Right cardiac atrium (tissue), 5 donors: Measurements from ENCODE around the gene CDYL. TPM values are rescaled to one million over a fixed set of nuclear protein-coding genes. Genes with fewer than 3 reads are reported as not detected.

Experiments
- ATAC-seq, 2 donors: fragments of 200-7000 bp; cut with Tn5 transposase; one replicate each; pipeline versions ENCODE4 v1.8.0 to v1.9.1; 2020; ENCODE audit warnings: moderate library complexity in 2 of 2, mild to moderate bottlenecking in 1 of 2
- DNase-seq, 3 donors: peaks; one replicate each; pipeline ENCODE4 v3.0.0-alpha.2; 2020
- H3K27ac ChIP-seq: one replicate; pipeline ENCODE4 v1.5.1; 2013; ENCODE audit warnings: mild to moderate bottlenecking, low read length, control low read depth, moderate library complexity
- H3K27me3 ChIP-seq: one replicate; pipeline ENCODE4 v1.6.1; 2013; ENCODE audit not compliant: control insufficient read depth, insufficient read depth
- H3K4me1 ChIP-seq: one replicate; pipeline ENCODE4 v1.6.1; 2013; ENCODE audit warnings: low read length; ENCODE audit not compliant: control insufficient read depth, insufficient read depth
- H3K4me3 ChIP-seq: one replicate; pipeline ENCODE4 v1.5.1; 2013; ENCODE audit warnings: low read length, control low read depth
- H3K9me3 ChIP-seq: one replicate; pipeline ENCODE4 v1.6.1; 2013; ENCODE audit warnings: low read length; ENCODE audit not compliant: control insufficient read depth
- WGBS: extraction: QIAGEN DNeasy Blood & Tissue Kit; methylation state at CpG from one replicate; pipeline ENCODE4 v1.1.7; 2013; 5-methylcytosine and 5-hydroxymethylcytosine counted together
- intact Hi-C, 4 donors: fragments of 100-400 bp; cut with DNase I; formaldehyde crosslinking; loops; one replicate each; pipeline versions ENCODE4 v1.11.0 to v1.14.0; 2022 to 2023
- polyA plus RNA-seq: library from polyadenylated mRNA; stranded (reverse); fragments of 200-250 nt; gene quantifications from one replicate; pipeline ENCODE4 v1.2.3, GENCODE V29; 2013
- total RNA-seq, 4 donors: library from RNA; stranded (reverse); fragmentation: NEBNext Ultra II Directional; extraction: Animal tissue kit (Norgen Biotek cat#: 25700); gene quantifications; one replicate each; pipeline ENCODE4 v1.2.1, GENCODE V29; 2021
- donor health status: healthy with polysubstance abuse.
- donor health status: DM: no; HTN: yes; CAD: no.
- donor health status: DM: no; HTN: no; CAD: no.
- donor health status: DM: no; HTN: yes; CAD: no; lungs with severe emphysema.
- donor health status: DM: yes; HTN: yes; CAD: no.

Gene CDYL
- total and polyA plus RNA-seq, 5 donors: 6.0 to 42.0 (median 36.1) TPM

DNA sequence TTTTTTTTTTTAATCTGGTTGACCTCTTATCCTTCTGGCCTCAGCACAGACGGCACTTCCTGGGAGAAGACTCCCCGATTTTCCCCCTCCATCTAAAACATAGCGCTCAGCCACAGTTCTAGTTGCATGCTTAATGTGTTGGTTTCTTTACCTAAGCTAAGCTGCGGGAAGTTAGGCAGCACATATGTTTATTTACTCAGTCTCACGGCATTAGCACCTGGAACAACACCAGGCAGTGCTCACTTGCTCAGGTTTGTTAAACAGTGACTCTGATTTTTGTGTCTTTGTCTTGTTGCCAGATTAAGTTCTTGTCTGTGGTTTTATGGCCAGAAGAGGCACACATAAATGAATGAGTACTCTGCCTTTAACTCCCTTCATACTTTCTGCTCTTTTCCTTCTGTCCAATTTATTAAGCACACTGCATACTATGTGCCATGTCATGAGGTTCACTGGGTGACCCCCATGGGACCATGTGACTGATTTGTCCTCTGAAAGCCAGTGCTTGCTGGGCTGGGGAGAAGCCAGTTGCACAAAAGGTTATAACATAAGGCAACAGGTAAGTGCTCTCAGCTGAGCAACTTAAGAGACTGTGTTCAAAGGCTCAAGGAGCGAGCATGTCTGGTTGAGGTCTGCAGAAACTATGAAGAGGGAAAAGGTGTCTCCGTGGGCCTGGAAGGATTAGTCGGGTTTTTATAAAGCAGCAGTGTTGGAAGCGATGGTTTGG is 134.0 kb downstream of the CDYL start:
- no peak for ATAC-seq
- peaks cover 7% of the 10 kb centered on the region for H3K4me1 ChIP-seq
- intact Hi-C loops: no loop called here
- 95% methylated on average over 9 of the region's 9 CpGs for WGBS
- no peaks in the 10 kb centered on the region for H3K9me3 ChIP-seq
- no peak overlapping the region for H3K4me3 ChIP-seq
- DNase-seq: no peak
- H3K27me3 ChIP-seq: no peaks in the 10 kb centered on the region
- H3K27ac ChIP-seq: no peak overlapping the region

DNA sequence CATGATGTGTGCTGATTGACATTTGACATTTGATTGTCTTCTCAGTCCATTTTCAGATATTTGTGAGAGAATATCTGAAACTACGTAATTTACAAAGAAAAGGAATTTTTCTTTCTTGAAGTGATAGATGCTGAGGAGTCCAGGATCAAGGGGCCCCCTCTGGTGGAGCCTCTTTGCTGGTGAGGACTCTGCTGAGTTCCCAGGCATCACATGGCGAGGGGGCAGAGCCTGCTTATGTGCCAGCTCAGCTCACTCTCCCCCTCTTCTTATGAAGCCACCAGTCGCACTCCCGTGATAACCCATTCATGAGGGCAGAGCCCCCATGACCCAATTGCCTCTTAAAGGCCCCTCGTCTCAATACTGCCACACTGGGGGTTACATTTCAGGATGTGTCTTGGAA is 136.4 kb downstream of the CDYL start:
- H3K9me3 ChIP-seq: no peaks in the 10 kb centered on the region
- no peaks in the 10 kb centered on the region for H3K27me3 ChIP-seq
- intact Hi-C loops: no loop called here
- H3K27ac ChIP-seq: no peak overlapping the region
- WGBS: 88% methylated on average over 5 of the region's 5 CpGs
- H3K4me1 ChIP-seq: peaks cover 7% of the 10 kb centered on the region
- no peak for DNase-seq
- ATAC-seq: no peak
- H3K4me3 ChIP-seq: no peak overlapping the region

DNA sequence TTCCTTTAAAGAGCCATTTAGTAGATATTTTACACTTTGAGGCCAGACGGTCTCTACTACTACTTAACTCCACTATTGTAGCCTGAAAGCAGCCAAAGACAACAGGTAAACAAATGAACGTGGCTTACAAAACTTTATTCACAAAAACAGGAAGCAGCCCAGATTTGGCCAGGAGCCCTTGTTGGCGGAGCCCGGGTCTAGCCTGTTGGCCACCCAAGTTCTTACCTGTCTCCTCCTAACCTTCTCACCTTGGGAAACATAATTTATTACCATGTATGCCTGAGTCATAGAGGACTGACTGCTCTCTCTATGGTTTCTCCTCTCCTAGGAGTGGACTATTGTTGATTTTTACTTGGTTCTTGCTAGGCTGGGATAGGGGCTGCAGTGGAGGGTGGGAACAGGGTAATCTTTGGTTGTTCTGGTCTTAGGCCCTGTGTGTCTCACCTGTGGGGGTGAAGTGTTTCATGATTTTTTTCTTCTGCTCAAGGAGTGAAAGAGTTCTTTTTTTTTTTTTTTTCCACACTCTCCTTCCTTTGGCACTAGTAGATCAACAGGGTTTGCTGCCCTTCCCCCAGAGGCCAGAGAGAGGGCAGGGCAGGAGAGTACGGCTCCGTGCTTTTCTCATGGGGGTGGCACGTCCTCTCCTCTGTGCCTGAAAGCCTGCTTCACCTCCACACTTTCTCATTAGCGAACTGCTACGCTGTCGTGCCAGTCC is 137.7 kb downstream of the CDYL start:
- Histone ChIP-seq H3K9me3 (no peaks in the 10 kb centered on the region), H3K4me1 (peaks cover 5% of the 10 kb centered on the region), H3K4me3 (no peak overlapping the region), H3K27ac (no peak overlapping the region), H3K27me3 (no peaks in the 10 kb centered on the region)
- 61% methylated on average over 10 of the region's 10 CpGs for WGBS
- ATAC-seq (peak; percentile 11 to 55), DNase-seq (peak in 1 of 3 donors; percentile 56)
- intact Hi-C loops: no loop called here

DNA sequence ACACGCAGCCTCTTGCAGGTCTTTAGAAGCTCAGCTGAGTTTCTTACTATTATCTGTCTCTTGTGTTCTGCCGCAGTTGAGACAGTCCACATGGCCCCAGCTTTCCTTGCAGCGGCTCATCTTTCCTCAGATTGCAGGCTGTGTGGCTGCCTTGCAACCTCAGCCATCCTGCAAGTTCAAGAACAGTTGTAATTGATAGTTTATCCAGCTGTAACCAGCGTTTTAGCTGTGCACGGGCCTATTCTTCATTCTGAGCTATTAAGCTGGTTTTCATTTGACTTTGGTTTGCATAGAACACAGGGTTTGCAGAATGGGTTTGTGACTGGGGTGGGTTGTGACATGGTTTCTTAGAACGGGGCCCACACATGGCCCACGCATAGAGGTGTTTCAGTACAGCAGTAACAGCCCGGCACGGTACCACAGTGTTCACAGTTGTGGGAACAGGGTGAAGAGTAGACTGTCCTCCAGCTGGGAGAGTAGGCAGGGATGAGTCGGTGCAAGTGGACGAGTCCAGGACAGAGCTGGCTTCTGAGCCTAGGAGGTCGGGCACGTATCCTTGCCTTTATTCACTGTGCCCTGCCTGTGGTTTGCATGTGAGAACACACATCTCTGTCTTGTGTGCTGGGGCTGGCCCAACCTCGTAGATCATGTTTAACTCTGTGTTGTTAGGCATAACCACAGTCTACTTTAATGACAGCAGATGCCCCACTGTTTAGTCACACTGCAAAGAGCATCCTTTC is 138.4 kb downstream of the CDYL start:
- no peak for DNase-seq
- Histone ChIP-seq H3K27ac (no peak overlapping the region), H3K4me1 (peaks cover 5% of the 10 kb centered on the region), H3K9me3 (no peaks in the 10 kb centered on the region), H3K27me3 (no peaks in the 10 kb centered on the region), H3K4me3 (no peak overlapping the region)
- ATAC-seq: peak in 1 of 2 donors; percentile 36
- 73% methylated on average over 14 of the region's 14 CpGs for WGBS
- intact Hi-C loops: no loop called here

GRCh38 chr6:4916954-4917561 is 140.9 kb downstream of the CDYL start:
- Histone ChIP-seq H3K4me3 (no peak overlapping the region), H3K4me1 (peaks cover 8% of the 10 kb centered on the region), H3K9me3 (no peaks in the 10 kb centered on the region), H3K27ac (no peak overlapping the region), H3K27me3 (no peaks in the 10 kb centered on the region)
- WGBS: 75% methylated on average over 5 of the region's 5 CpGs
- intact Hi-C loops: no loop called here
- no peak for ATAC-seq
- no peak for DNase-seq

DNA sequence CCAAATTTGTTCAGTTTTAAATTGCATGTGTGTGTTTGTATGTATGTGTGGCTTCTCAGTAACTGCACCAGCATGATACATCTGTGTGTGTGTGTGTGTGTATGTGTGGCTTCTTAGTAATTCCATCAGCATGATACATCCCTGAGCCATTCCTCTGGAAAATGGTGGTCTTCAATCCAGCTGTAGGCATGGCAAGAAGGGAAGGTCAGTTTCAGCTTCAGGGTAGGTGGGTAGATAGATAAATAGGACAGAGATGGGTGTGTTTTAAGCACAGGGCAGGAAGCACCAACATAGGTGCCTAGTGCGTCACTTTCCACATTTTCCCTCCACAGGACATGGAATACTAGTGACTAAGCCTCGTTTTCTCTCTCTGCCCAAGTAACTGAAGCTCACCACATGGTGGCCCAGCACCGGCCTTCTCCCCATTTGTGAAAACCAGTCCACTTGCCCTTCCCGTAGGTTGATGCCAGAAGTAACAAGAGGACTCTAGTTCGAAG is 144.8 kb downstream of the CDYL start:
- ATAC-seq (no peak), DNase-seq (no peak)
- Histone ChIP-seq H3K4me1 (peaks cover 3% of the 10 kb centered on the region), H3K4me3 (no peak overlapping the region), H3K9me3 (no peaks in the 10 kb centered on the region), H3K27ac (no peak overlapping the region), H3K27me3 (no peaks in the 10 kb centered on the region)
- 90% methylated on average over 5 of the region's 5 CpGs for WGBS
- intact Hi-C loops: no loop called here

DNA sequence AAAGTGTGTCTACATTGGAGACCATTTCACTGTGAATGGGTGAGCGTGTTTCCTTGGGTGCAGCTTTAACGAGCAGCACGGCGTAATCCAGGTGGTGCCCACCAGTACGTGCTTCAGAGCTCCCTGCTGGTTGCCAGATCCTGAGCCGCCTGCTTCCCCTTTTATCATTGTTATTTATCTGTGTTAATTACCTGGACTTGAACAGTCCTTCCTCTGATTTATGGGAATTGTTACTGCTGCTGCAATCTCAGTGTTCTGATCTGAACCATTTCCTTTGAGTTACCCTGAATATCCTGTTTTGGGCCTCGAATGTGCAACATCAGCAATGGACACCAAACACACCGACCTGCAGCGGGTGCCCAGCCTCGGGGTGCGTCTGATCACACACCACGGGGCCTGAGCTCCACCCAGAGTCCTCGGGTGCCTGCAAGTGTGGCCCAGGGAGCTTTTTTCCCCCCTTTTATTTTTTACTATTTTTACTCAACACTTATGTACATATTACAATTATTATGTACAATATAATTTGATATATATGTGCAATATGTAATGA is 146.4 kb downstream of the CDYL start:
- no peak overlapping the region for H3K4me3 ChIP-seq
- H3K4me1 ChIP-seq: peaks cover 3% of the 10 kb centered on the region
- no peak for DNase-seq
- intact Hi-C loops: no loop called here
- no peaks in the 10 kb centered on the region for H3K27me3 ChIP-seq
- H3K27ac ChIP-seq: no peak overlapping the region
- peak in 1 of 2 donors; percentile 34 for ATAC-seq
- WGBS: 67% methylated on average over 13 of the region's 13 CpGs
- H3K9me3 ChIP-seq: no peaks in the 10 kb centered on the region

DNA sequence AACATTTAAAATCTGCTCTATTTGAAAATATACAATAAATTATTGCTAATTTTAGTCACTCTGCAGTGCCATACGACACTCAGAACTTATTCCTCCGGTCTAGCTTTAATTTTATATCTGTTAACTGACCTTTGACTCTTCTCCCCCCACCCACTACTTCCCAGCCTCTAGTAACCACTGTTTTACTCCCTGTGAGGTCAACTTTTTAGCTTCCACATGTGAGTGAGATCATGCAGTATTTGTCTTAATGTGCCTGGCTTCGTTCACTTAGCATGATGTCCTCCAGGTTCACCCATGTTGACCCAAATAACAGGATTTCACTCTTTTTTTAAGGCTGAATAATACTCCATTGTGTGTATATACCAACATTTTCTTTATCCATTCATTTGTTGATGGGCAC is 146.9 kb downstream of the CDYL start:
- H3K9me3 ChIP-seq: no peaks in the 10 kb centered on the region
- intact Hi-C loops: no loop called here
- WGBS: 79% methylated on average over 3 of the region's 3 CpGs
- no peak overlapping the region for H3K27ac ChIP-seq
- H3K27me3 ChIP-seq: no peaks in the 10 kb centered on the region
- H3K4me1 ChIP-seq: peaks cover 3% of the 10 kb centered on the region
- ATAC-seq (no peak), DNase-seq (no peak)
- H3K4me3 ChIP-seq: no peak overlapping the region

GRCh38 chr6:4924661-4925271 is 148.6 kb downstream of the CDYL start:
- ATAC-seq: no peak
- peaks cover 3% of the 10 kb centered on the region for H3K4me1 ChIP-seq
- H3K27me3 ChIP-seq: no peaks in the 10 kb centered on the region
- no peaks in the 10 kb centered on the region for H3K9me3 ChIP-seq
- DNase-seq: no peak
- H3K27ac ChIP-seq: no peak overlapping the region
- 90% methylated on average over 9 of the region's 9 CpGs for WGBS
- no peak overlapping the region for H3K4me3 ChIP-seq
- intact Hi-C loops: no loop called here

- peak; percentile 48 to 69 for ATAC-seq
These were observed 149.4 kb downstream of the CDYL start for GRCh38 chr6:4925580-4925979.

More at GRCh38 chr6:4925580-4925979, 149.4 kb downstream of the CDYL start:
- DNase-seq: no peak
- Histone ChIP-seq H3K4me1 (peaks cover 6% of the 10 kb centered on the region), H3K4me3 (no peak overlapping the region), H3K27me3 (no peaks in the 10 kb centered on the region), H3K9me3 (no peaks in the 10 kb centered on the region), H3K27ac (no peak overlapping the region)
- intact Hi-C loops: no loop called here
- WGBS: 75% methylated on average over 12 of the region's 12 CpGs
